ENCODE results near the gene SPPL2C. TPM values are rescaled to one million over a fixed set of nuclear protein-coding genes. Genes with fewer than 3 reads are reported as not detected.

Gene SPPL2C
- total RNA-seq, 2 donors from 2014 or later = not detected

- Mint-ChIP-seq H3K27ac (no peak overlapping the region), H3K36me3 (ENCODE audit: insufficient read depth in 2 of 2) (no peaks in the 10 kb centered on the region), H3K4me3 (no peak overlapping the region), H3K27me3 (ENCODE audit: low read depth) (peaks cover 4% of the 10 kb centered on the region), H3K9me3 (no peaks in the 10 kb centered on the region), H3K4me1 (ENCODE audit: low read depth) (no peaks in the 10 kb centered on the region)
- ATAC-seq (replicated peaks in 1 of 2) (no peak), DNase-seq (no peak)
These were observed 8.3 kb upstream of the SPPL2C start for GRCh38 chr17:45836047-45837044.

- H3K4me1 Mint-ChIP-seq (ENCODE audit: low read depth) = no peaks in the 10 kb centered on the region
- ATAC-seq (replicated peaks in 1 of 2) (no peak), DNase-seq (no peak)
- H3K27me3 Mint-ChIP-seq (ENCODE audit: low read depth) = peaks cover 4% of the 10 kb centered on the region
- H3K27ac Mint-ChIP-seq = no peak overlapping the region
- no peaks in the 10 kb centered on the region for H3K9me3 Mint-ChIP-seq
- no peaks in the 10 kb centered on the region for H3K36me3 Mint-ChIP-seq (ENCODE audit: insufficient read depth in 2 of 2)
- no peak overlapping the region for H3K4me3 Mint-ChIP-seq
These were observed 7.5 kb upstream of the SPPL2C start for GRCh38 chr17:45837187-45837586.

- no peak for ATAC-seq (replicated peaks in 1 of 2)
- H3K27me3 Mint-ChIP-seq (ENCODE audit: low read depth) = peaks cover 4% of the 10 kb centered on the region
- no peak overlapping the region for H3K4me3 Mint-ChIP-seq
- H3K27ac Mint-ChIP-seq = no peak overlapping the region
- no peaks in the 10 kb centered on the region for H3K36me3 Mint-ChIP-seq (ENCODE audit: insufficient read depth in 2 of 2)
- H3K9me3 Mint-ChIP-seq = no peaks in the 10 kb centered on the region
- no peaks in the 10 kb centered on the region for H3K4me1 Mint-ChIP-seq (ENCODE audit: low read depth)
- no peak for DNase-seq
These were observed 7.1 kb upstream of the SPPL2C start for GRCh38 chr17:45837603-45838002.

GRCh38 chr17:45838751-45839295 lies 5.9 kb upstream of the SPPL2C start:
- H3K27ac Mint-ChIP-seq = no peak overlapping the region
- H3K36me3 Mint-ChIP-seq (ENCODE audit: insufficient read depth in 2 of 2) = no peaks in the 10 kb centered on the region
- peaks cover 2% of the 10 kb centered on the region for H3K27me3 Mint-ChIP-seq (ENCODE audit: low read depth)
- H3K4me1 Mint-ChIP-seq (ENCODE audit: low read depth) = no peaks in the 10 kb centered on the region
- DNase-seq (no peak), ATAC-seq (replicated peaks in 1 of 2) (no peak)
- H3K9me3 Mint-ChIP-seq = no peaks in the 10 kb centered on the region
- H3K4me3 Mint-ChIP-seq = no peak overlapping the region

GRCh38 chr17:45839442-45839841 lies 5.2 kb upstream of the SPPL2C start:
- no peaks in the 10 kb centered on the region for H3K9me3 Mint-ChIP-seq
- DNase-seq (no peak), ATAC-seq (replicated peaks in 1 of 2) (no peak)
- no peak overlapping the region for H3K27ac Mint-ChIP-seq
- H3K4me3 Mint-ChIP-seq = no peak overlapping the region
- no peaks in the 10 kb centered on the region for H3K27me3 Mint-ChIP-seq (ENCODE audit: low read depth)
- H3K4me1 Mint-ChIP-seq (ENCODE audit: low read depth) = no peaks in the 10 kb centered on the region
- H3K36me3 Mint-ChIP-seq (ENCODE audit: insufficient read depth in 2 of 2) = no peaks in the 10 kb centered on the region

- H3K9me3 Mint-ChIP-seq = no peaks in the 10 kb centered on the region
- H3K36me3 Mint-ChIP-seq (ENCODE audit: insufficient read depth in 2 of 2) = no peaks in the 10 kb centered on the region
- H3K27me3 Mint-ChIP-seq (ENCODE audit: low read depth) = no peaks in the 10 kb centered on the region
- H3K4me1 Mint-ChIP-seq (ENCODE audit: low read depth) = no peaks in the 10 kb centered on the region
- H3K4me3 Mint-ChIP-seq = no peak overlapping the region
- no peak for ATAC-seq (replicated peaks in 1 of 2)
- no peak for DNase-seq
- H3K27ac Mint-ChIP-seq = no peak overlapping the region
These were observed 3.5 kb upstream of the SPPL2C start for GRCh38 chr17:45841186-45841585.

GRCh38 chr17:45841883-45842525 lies 2.7 kb upstream of the SPPL2C start:
- no peaks in the 10 kb centered on the region for H3K4me1 Mint-ChIP-seq (ENCODE audit: low read depth)
- no peak overlapping the region for H3K27ac Mint-ChIP-seq
- DNase-seq (no peak), ATAC-seq (replicated peaks in 1 of 2) (no peak)
- no peaks in the 10 kb centered on the region for H3K9me3 Mint-ChIP-seq
- H3K4me3 Mint-ChIP-seq = no peak overlapping the region
- H3K36me3 Mint-ChIP-seq (ENCODE audit: insufficient read depth in 2 of 2) = no peaks in the 10 kb centered on the region
- H3K27me3 Mint-ChIP-seq (ENCODE audit: low read depth) = no peaks in the 10 kb centered on the region

GRCh38 chr17:45843722-45844121 lies 959 bp upstream of the SPPL2C start:
- H3K9me3 Mint-ChIP-seq = no peaks in the 10 kb centered on the region
- DNase-seq (no peak), ATAC-seq (replicated peaks in 1 of 2) (no peak)
- H3K27me3 Mint-ChIP-seq (ENCODE audit: low read depth) = no peaks in the 10 kb centered on the region
- no peaks in the 10 kb centered on the region for H3K4me1 Mint-ChIP-seq (ENCODE audit: low read depth)
- no peaks in the 10 kb centered on the region for H3K36me3 Mint-ChIP-seq (ENCODE audit: insufficient read depth in 2 of 2)
- no peak overlapping the region for H3K27ac Mint-ChIP-seq
- no peak overlapping the region for H3K4me3 Mint-ChIP-seq

- no peak for DNase-seq
These were observed 900 bp downstream of the SPPL2C start for GRCh38 chr17:45845376-45846185.

GRCh38 chr17:45846223-45846622 lies 1.5 kb downstream of the SPPL2C start:
- H3K27ac Mint-ChIP-seq = no peak overlapping the region
- H3K4me1 Mint-ChIP-seq (ENCODE audit: low read depth) = no peaks in the 10 kb centered on the region
- ATAC-seq (replicated peaks in 1 of 2) = no peak
- no peak overlapping the region for H3K4me3 Mint-ChIP-seq
- H3K27me3 Mint-ChIP-seq (ENCODE audit: low read depth) = no peaks in the 10 kb centered on the region
- H3K9me3 Mint-ChIP-seq = no peaks in the 10 kb centered on the region
- no peak for DNase-seq
- H3K36me3 Mint-ChIP-seq (ENCODE audit: insufficient read depth in 2 of 2) = no peaks in the 10 kb centered on the region

More at GRCh38 chr17:45845376-45846185, 900 bp downstream of the SPPL2C start:
- Mint-ChIP-seq H3K4me3 (no peak overlapping the region), H3K9me3 (no peaks in the 10 kb centered on the region), H3K4me1 (ENCODE audit: low read depth) (no peaks in the 10 kb centered on the region), H3K27me3 (ENCODE audit: low read depth) (no peaks in the 10 kb centered on the region), H3K36me3 (ENCODE audit: insufficient read depth in 2 of 2) (no peaks in the 10 kb centered on the region), H3K27ac (no peak overlapping the region)
- ATAC-seq (replicated peaks in 1 of 2) = no peak

- no peak for ATAC-seq (replicated peaks in 1 of 2)
These were observed 2.0 kb downstream of the SPPL2C start for GRCh38 chr17:45846646-45847045.

GRCh38 chr17:45847101-45847500 lies 2.4 kb downstream of the SPPL2C start:
- DNase-seq (no peak), ATAC-seq (replicated peaks in 1 of 2) (no peak)
- no peak overlapping the region for H3K27ac Mint-ChIP-seq
- H3K27me3 Mint-ChIP-seq (ENCODE audit: low read depth) = no peaks in the 10 kb centered on the region
- H3K9me3 Mint-ChIP-seq = no peaks in the 10 kb centered on the region
- H3K36me3 Mint-ChIP-seq (ENCODE audit: insufficient read depth in 2 of 2) = no peaks in the 10 kb centered on the region
- H3K4me3 Mint-ChIP-seq = no peak overlapping the region
- H3K4me1 Mint-ChIP-seq (ENCODE audit: low read depth) = no peaks in the 10 kb centered on the region

More at GRCh38 chr17:45846646-45847045, 2.0 kb downstream of the SPPL2C start:
- Mint-ChIP-seq H3K27me3 (ENCODE audit: low read depth) (no peaks in the 10 kb centered on the region), H3K36me3 (ENCODE audit: insufficient read depth in 2 of 2) (no peaks in the 10 kb centered on the region), H3K27ac (no peak overlapping the region), H3K9me3 (no peaks in the 10 kb centered on the region), H3K4me1 (ENCODE audit: low read depth) (no peaks in the 10 kb centered on the region), H3K4me3 (no peak overlapping the region)
- DNase-seq = no peak

- Mint-ChIP-seq H3K4me1 (ENCODE audit: low read depth) (no peaks in the 10 kb centered on the region), H3K36me3 (ENCODE audit: insufficient read depth in 2 of 2) (no peaks in the 10 kb centered on the region), H3K4me3 (no peak overlapping the region), H3K9me3 (no peaks in the 10 kb centered on the region), H3K27ac (no peak overlapping the region), H3K27me3 (ENCODE audit: low read depth) (no peaks in the 10 kb centered on the region)
- no peak for ATAC-seq (replicated peaks in 1 of 2)
- DNase-seq = no peak
These were observed 3.1 kb downstream of the SPPL2C start for GRCh38 chr17:45847747-45848146.

Data from activated T-cell treated with anti-CD3 and anti-CD28 coated beads, Interleukin-2, amount 50 U/mL, for 72 hours (primary cell).